ENCODE results near the gene CATSPERZ. TPM values are rescaled to one million over a fixed set of nuclear protein-coding genes. Genes with fewer than 3 reads are reported as not detected.

The CATSPERZ gene
- total and polyA plus RNA-seq, 2 donors (not counting 3 experiments of a cell fraction or from before 2014, with no cell fraction given), result 0.11 TPM; not detected in 1

GRCh38 chr11:64305075-64305690 lies 5.0 kb downstream of the CATSPERZ start, which contains the start of gene ESRRA:
ESRRA (plus strand) TSS chr11:64305524; CDS start chr11:64307180, 1,656 bp downstream.
- H3K9me1 ChIP-seq (replicated peaks; ENCODE audit: control insufficient read depth, extremely low read depth, insufficient read depth, low read length), result no peaks in the 10 kb centered on the region
- dilution Hi-C loops (cut with MboI; ENCODE audit: extremely low pct_ligation_motif_present, low sequenced_read_pairs), result no loop called here
- H4K20me1 ChIP-seq (replicated peaks; ENCODE audit: control insufficient read depth, extremely low read depth, insufficient read depth, low read length), result no peaks in the 10 kb centered on the region
- no TSS peak for BruUV-seq (replicated peaks)
- H3K4me2 ChIP-seq (ENCODE audit: insufficient read depth, low read length), result peak within 1 kb of the TSS; percentile 60
- intact Hi-C loops (cut with micrococcal nuclease), result loop anchor here (1.0 to 2.0 kb wide), 6 partner anchors 12 to 120 kb away; partner anchors contain the start of genes BAD, FKBP2, GPR137 and TRMT112
- DNase-seq (ENCODE audit: low read depth, low spot score) (peak; percentile 99), FAIRE-seq (peak; percentile 97)
- H3K36me3 ChIP-seq (ENCODE audit: control insufficient read depth in 2 of 2, extremely low read depth in 1 of 2, insufficient read depth in 2 of 2, low read length in 2 of 2), result no peaks in the 10 kb centered on the region
- H3K4me1 ChIP-seq (ENCODE audit: control insufficient read depth, extremely low read depth, insufficient read depth, low read length), result peaks cover 14% of the 10 kb centered on the region
- peak within 1 kb of the TSS; percentile 57 for H2AFZ ChIP-seq (ENCODE audit: low read depth, low read length)
- H3K79me2 ChIP-seq (ENCODE audit: control insufficient read depth, insufficient read depth, low read length), result peaks cover 10% of the 10 kb centered on the region
- CTCF ChIA-PET, result interaction anchor here (0.7 to 6.7 kb wide), 23 partner anchors 10 to 304 kb away, joined by 3 to 413 read pairs (median 8); partner anchors contain the start of genes BAD, FERMT3, KCNK4 and NUDT22
- peak within 1 kb of the TSS; percentile 55 for H3K9ac ChIP-seq (replicated peaks; ENCODE audit: extremely low read depth, insufficient read depth, low read length)
- TF ChIP-seq POLR2A (IDR thresholded peaks at IDR 0.05; ENCODE audit: low read depth, low read length) (no peak), MYC (IDR thresholded peaks at IDR 0.05; ENCODE audit: low read depth, low read length) (peak; percentile 38), POLR2AphosphoS5 (IDR thresholded peaks at IDR 0.05; ENCODE audit: insufficient read depth, low read depth, low read length) (peak; percentile 10)
- H3K27ac ChIP-seq (ENCODE audit: insufficient read depth, low read depth, low read length), result peak within 1 kb of the TSS; percentile 49
- H3K9me3 ChIP-seq (replicated peaks; ENCODE audit: control insufficient read depth, insufficient read depth, low read length), result no peaks in the 10 kb centered on the region
- peak within 1 kb of the TSS; percentile 59 to 68 (median 66) for H3K4me3 ChIP-seq (replicated peaks in 1 of 3; ENCODE audit: insufficient read depth in 1 of 3, low read depth in 1 of 3, low read length in 3 of 3)
- H3K27me3 ChIP-seq (ENCODE audit: control insufficient read depth in 2 of 2, insufficient read depth in 2 of 2, low read length in 2 of 2), result peaks cover 0 to 4% of the 10 kb centered on the region in 2 experiments
- POLR2A ChIA-PET, result interaction anchor here (1.0 to 1.1 kb wide), 2 partner anchors 13 to 79 kb away, joined by 4 to 5 read pairs; partner anchors contain the start of genes NUDT22, PRDX5, TRMT112 and TRPT1

- peaks cover 10% of the 10 kb centered on the region for H3K79me2 ChIP-seq (ENCODE audit: control insufficient read depth, insufficient read depth, low read length)
- dilution Hi-C loops (cut with MboI; ENCODE audit: extremely low pct_ligation_motif_present, low sequenced_read_pairs) (no loop called here), intact Hi-C loops (cut with micrococcal nuclease) (loop anchor here (1.0 to 2.0 kb wide), 6 partner anchors 11 to 121 kb away; partner anchors contain the start of genes BAD, FKBP2, GPR137 and TRMT112)
- H4K20me1 ChIP-seq (replicated peaks; ENCODE audit: control insufficient read depth, extremely low read depth, insufficient read depth, low read length), result no peaks in the 10 kb centered on the region
- H2AFZ ChIP-seq (ENCODE audit: low read depth, low read length), result peak overlapping the region; percentile 57
- H3K9ac ChIP-seq (replicated peaks; ENCODE audit: extremely low read depth, insufficient read depth, low read length), result peak overlapping the region; percentile 55
- H3K9me3 ChIP-seq (replicated peaks; ENCODE audit: control insufficient read depth, insufficient read depth, low read length), result no peaks in the 10 kb centered on the region
- no TSS peak for BruUV-seq (replicated peaks)
- FAIRE-seq (peak; percentile 75), DNase-seq (ENCODE audit: low read depth, low spot score) (peak; percentile 52)
- H3K4me1 ChIP-seq (ENCODE audit: control insufficient read depth, extremely low read depth, insufficient read depth, low read length), result peaks cover 7% of the 10 kb centered on the region
- peak overlapping the region; percentile 60 for H3K4me2 ChIP-seq (ENCODE audit: insufficient read depth, low read length)
- no peaks in the 10 kb centered on the region for H3K9me1 ChIP-seq (replicated peaks; ENCODE audit: control insufficient read depth, extremely low read depth, insufficient read depth, low read length)
- H3K36me3 ChIP-seq (ENCODE audit: control insufficient read depth in 2 of 2, extremely low read depth in 1 of 2, insufficient read depth in 2 of 2, low read length in 2 of 2), result no peaks in the 10 kb centered on the region
- TF ChIP-seq EZH2 (IDR thresholded peaks at IDR 0.05; ENCODE audit: borderline replicate concordance, low read depth, low read length, severe bottlenecking) (no peak), CTCF (IDR thresholded peaks at IDR 0.05; ENCODE audit: extremely low read depth in 1 of 2, insufficient read depth in 1 of 2, low read depth in 1 of 2, low read length in 2 of 2) (peak; percentile 21 to 45), POLR2AphosphoS5 (IDR thresholded peaks at IDR 0.05; ENCODE audit: insufficient read depth, low read depth, low read length) (peak; percentile 27)
- H3K4me3 ChIP-seq (replicated peaks in 1 of 3; ENCODE audit: insufficient read depth in 1 of 3, low read depth in 1 of 3, low read length in 3 of 3), result peak overlapping the region; percentile 59 to 68 (median 66)
- H3K27ac ChIP-seq (ENCODE audit: insufficient read depth, low read depth, low read length), result peak overlapping the region; percentile 42
- CTCF ChIA-PET, result interaction anchor here (0.7 to 6.7 kb wide), 10 partner anchors 12 to 305 kb away, joined by 4 to 413 read pairs (median 24); partner anchors contain the start of genes FERMT3, KCNK4, PPP1R14B and PRDX5
- POLR2A ChIA-PET, result no interaction called here
- H3K27me3 ChIP-seq (ENCODE audit: control insufficient read depth in 2 of 2, insufficient read depth in 2 of 2, low read length in 2 of 2), result no peaks in the 10 kb centered on the region
Observed at GRCh38 chr11:64305691-64306562, 5.8 kb downstream of the CATSPERZ start.

All from endothelial cell of umbilical vein (primary cell).